GM19025 (cell line): ENCODE results near the gene PTPRS.
"Not testable (repeated sequence)": the region's sequence is repeated elsewhere in the genome, so short reads cannot be mapped to it uniquely, and the experiment has no call there.

Source experiments
- ATAC-seq: cut with Tn5 transposase; IDR thresholded peaks from one replicate; pipeline ENCODE4 v1.9.1; 2021; ENCODE audit warnings: mild to moderate bottlenecking, low read depth, moderate library complexity; ENCODE audit not compliant: unreplicated experiment

The PTPRS gene

DNA sequence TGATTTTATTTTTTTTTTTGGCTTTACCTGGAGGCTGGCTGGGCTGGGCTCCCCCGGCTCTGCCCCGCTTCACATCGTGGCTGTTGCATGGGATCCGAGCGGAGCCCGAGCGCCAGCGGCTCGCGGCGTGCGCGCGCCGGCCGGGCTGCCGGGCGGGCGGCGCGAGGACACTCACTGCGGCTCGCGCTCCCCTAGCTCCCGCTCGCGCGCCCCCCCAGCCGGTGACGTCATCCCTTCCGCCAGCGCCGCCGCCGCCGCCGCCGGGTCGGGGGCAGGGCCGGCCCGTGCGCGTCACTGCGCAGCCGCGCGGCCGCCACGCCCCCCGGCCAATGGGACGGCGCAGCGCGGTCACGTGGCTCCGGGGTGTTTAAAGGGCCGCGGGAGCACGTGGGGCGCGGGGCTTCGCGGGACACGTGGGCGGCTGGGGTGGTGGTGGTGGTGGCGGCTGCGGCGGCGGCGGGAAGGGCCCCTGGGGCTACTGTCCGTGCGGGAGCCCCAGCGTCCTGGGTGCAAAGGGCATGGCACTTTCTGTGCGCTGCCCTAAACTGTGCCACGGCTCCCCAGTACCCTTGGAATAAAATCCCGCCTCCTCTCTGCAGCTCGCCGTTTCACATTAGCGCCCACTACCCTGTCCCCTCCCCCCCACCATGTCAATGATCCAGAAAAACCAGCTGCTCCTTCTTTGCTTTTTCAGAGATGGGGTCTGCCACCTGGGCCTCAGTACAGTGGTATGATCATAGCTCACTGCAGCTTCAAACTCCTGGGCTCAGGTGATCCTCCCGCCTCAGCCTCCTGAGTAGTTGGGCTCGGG, at the start of gene PTPRS:
TSS of gene PTPRS (minus strand) at position 176 of the 811 bp plus-strand sequence. CDS start 54,672 bp downstream, outside the sequence.
- no peak for ATAC-seq

GRCh38 chr19:5389353-5389752, 48.7 kb upstream of the PTPRS start:
- no peak for ATAC-seq

- no peak for ATAC-seq
These were observed 46.9 kb upstream of the PTPRS start for GRCh38 chr19:5387472-5387871.

- ATAC-seq: no peak
These were observed 46.2 kb upstream of the PTPRS start for GRCh38 chr19:5386841-5387240.

- ATAC-seq: not testable (repeated sequence)
These were observed 40.6 kb upstream of the PTPRS start for GRCh38 chr19:5381197-5381596.

DNA sequence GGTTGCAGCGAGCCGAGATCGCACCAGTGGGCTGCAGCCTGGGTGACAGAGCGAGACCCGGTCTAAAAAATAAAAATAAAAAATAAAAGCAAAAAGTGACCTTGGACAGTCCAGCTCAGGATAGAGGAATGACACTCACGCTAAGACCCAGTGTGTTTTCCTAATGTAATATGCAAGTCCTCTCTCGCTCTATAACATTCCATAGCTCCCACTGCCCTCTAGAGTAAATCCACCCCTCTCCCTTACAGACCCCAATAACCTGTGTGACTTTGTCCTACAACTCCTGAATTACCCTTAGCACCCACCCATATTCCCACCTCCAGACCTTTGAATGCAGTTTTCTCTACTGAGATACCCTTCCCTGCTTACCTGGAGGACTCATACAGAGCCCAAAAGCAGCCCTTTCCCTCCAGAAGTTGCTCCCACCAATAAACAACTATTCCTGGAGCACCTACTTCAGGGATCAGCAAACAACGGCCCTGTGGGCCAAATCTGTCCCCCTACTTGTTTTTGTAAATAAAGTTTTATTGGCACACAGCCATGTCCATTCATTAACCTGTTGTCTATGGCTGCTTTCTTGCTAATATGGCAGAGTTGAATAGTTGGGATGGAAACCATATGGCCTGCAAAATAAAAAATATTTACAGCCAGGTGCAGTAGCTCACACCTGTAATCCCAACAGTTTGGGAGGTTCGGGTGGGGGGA, 39.8 kb upstream of the PTPRS start:
- no peak for ATAC-seq

DNA sequence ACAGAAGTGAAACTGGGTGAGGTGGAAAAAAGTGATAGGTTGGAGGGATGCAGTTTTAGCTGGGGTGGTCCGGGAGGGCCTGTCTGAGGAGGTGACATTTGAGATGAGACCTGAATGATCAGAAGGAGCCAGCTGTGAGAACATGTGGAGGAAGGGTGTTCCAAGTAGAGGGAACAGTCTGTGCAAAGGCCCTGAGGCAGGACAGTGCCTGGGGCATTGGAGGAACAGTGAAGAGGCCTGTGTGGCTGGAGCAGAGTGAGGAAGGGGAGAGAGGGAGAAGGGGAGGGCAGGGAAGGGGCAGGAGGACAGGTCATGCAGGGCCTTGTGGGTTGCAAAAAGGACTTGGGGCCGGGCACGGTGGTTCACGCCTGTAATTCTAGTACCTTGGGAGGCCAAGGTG, 36.3 kb upstream of the PTPRS start:
- no peak for ATAC-seq

- ATAC-seq: no peak
These were observed 32.1 kb upstream of the PTPRS start for GRCh38 chr19:5372572-5373200.

- no peak for ATAC-seq
These were observed 29.4 kb upstream of the PTPRS start for GRCh38 chr19:5369962-5370367.

- no peak for ATAC-seq
These were observed 28.7 kb upstream of the PTPRS start for GRCh38 chr19:5369304-5369703.

DNA sequence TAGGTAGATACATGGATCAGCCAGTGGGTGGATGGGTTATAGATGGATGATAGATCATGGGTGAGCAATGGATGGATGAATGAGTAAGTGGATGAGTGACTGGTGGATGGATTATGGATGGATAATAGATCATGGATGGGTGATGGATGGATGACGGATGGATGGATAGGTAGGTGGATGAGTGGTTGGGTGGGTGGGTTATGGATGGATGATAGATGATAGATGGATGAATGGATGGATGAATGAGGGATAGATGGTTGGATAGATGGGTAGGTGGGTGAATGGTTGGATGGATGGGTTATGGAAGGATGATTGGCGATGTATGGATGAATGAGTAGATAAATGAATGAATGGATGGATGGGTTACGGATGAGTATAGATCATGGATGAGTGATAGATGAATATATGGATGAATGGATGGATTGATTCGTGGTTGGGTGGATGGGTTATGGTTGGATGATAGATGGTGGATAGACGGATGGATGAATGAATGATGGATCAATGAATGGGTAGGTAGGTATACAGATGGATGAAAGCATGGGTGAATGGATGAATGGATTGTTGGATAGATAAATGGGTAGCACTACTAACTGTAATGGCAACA, 27.0 kb upstream of the PTPRS start:
- ATAC-seq: no peak

DNA sequence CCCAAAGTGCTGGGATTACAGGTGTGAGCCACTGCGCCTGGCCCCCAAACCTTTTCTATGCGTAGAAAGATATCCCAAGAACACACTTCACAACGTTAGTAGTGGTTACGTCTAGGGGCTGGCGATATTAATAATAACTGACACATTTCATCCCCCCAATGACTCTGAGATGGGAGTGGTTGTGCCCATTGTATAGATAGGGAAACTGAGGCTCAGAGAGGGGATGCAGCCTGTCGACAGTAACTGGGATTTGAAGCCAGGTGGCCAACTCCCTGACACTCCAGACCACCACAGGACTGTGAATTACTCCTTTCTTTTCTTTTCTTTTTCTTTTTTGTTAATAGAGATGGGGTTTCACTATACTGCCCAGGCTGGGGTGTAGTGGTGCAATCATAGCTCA, 25.3 kb upstream of the PTPRS start:
- ATAC-seq: no peak

DNA sequence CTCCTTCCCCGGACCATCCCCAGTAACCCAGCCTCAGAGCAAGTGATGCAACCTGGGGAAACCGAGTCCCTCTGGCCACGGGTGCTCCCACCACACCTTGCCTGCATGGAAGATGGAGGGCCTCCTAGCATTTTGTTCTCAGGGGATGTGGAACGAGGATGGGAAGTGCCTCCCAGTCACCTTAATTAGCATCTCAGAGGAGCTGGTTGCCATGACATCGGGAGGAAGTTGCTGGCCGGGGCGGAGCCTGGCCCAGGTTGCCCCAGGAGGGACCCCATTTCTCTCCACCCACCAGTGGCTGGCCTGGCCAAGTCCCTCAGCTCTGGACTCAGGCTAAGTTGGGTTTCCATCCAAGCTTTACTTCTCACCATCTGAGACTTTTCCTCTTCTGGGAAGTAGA, 24.1 kb upstream of the PTPRS start:
- ATAC-seq: no peak

DNA sequence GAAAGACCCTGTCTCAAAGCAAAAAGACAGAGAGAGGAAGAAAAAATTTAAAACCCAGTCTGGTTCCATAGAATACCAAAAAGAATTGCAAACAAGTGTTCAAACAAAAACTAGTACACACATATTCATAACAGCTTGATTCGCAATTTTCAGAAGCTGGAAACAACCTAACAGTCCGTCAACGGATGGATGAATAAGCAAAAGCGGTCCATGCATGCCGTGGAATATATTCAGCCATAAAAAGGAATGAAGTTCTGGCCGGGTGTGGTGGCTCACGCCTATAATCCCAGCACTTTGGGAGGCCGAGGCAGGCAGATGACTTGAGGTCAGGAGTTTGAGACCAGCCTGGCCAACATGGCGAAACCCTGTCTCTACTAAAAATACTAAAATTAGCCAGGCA, 21.2 kb upstream of the PTPRS start:
- not testable (repeated sequence) for ATAC-seq

DNA sequence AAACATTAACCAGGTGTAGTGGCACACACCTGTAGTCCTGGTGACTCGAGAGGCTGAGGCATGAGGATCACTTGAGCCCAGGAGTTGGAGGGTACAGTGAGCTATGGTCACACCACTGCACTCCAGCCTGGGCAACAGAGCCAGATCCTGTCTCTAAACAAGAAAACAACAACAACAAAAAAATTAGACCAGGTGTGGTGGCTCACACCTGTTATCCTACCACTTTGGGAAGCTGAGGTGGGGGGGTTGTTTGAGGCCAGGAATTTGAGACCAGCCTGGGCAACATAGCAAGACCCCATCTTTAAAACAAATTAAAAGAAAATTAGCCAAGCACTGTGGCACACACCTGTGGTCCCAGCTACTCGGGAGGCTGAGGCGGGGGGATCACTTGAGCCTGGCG, 20.8 kb upstream of the PTPRS start:
- ATAC-seq: no peak

DNA sequence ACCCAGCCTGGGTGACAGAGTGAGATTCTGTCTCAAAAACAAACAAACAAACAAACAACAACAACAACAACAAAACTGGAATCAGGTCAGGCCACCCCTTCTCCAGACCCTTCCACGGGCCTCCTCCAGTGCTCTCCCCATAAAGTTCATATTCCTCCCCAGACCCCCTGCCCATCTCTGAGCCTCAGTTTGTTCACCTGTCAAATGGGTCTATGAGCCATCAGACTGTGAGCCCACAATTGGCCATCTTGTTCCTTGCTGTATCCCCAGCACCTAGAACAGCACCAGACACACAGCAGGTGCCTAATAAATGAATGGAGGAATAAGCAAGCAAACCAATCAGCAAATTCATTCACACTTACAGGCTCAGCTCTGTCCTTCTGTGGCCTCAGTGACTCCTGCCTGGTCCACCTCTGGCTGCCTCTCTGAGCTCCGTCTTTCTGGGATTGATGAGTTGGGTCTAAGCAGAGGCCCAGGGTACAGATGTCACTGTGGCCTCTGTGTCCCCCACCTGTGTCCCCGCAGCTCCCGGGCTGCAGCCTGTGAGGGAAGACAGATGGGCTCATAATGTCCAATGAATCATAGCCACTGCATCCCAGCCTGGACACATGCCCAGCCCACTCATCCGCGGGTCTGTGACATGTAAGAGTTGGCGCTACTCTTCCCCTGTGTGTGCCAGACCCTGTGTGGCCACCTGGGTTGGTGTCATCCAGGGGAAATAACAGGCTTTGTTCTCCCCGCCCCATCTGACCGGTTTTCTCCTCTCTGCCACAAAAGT, 19.6 kb upstream of the PTPRS start:
- ATAC-seq: no peak

- no peak for ATAC-seq
These were observed 17.7 kb upstream of the PTPRS start for GRCh38 chr19:5358173-5358800.

GRCh38 chr19:5357584-5357983, 17.0 kb upstream of the PTPRS start:
- ATAC-seq: no peak

GRCh38 chr19:5356918-5357317, 16.3 kb upstream of the PTPRS start:
- ATAC-seq: no peak

GRCh38 chr19:5356428-5356827, 15.8 kb upstream of the PTPRS start:
- no peak for ATAC-seq
